Stimulated activated CD4-positive, alpha-beta T cell treated with anti-CD3 and anti-CD28 coated beads, Interleukin-1b, Interleukin-23, amount 100 ng/mL, for 24 hours (primary cell): Measurements from ENCODE around the gene AIFM2.

Experiments used
- DNase-seq, 4 experiments: peaks; one replicate each; pipeline ENCODE4 v3.0.0-alpha.2; 2020; ENCODE audit warnings: low read depth in 4 of 4, low spot score in 1 of 4

Gene AIFM2

DNA sequence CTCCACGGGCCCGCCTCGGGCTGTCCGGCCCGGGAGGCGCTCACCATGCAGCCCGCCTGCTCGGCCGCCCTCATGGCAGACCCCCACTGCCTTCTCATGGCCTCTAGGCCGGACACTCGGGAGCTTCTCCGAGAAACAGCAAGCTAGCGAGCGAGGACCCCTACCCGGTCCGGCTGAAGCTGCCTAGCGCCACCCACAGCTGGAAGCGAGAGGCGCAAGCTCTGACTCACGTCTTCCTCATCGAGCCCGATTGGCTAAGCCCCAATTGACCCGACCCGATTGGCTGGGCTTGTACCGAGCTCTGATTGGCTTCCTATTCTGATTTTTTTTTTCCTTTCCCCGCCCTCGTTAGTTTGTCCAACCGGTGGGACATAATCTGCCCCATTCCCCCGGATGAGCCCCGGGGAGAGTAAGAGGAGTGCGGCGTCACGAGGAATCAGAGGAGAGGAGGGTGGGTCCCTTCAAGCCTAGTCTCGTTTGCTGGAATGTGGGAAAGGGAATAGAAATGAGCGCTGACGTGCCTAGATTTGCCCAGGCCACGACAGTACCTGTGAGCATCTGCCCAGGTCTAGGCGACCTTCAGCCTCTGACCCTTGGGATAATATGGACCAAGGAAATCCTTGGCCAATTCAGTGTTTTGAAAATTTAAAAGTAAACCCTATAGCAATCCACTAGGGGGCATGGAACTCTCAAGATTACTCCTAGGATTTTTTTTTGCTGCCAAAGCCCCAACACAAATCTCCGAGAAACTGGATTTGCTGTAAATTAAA, 14.0 kb upstream of the AIFM2 start, which contains the start of gene TYSND1:
Gene TYSND1 (minus strand): TSS at position 212 of the 770 bp plus-strand sequence. CDS start 114 bp downstream, at position 98.
- peak; percentile 70 to 89 (median 83) for DNase-seq

DNA sequence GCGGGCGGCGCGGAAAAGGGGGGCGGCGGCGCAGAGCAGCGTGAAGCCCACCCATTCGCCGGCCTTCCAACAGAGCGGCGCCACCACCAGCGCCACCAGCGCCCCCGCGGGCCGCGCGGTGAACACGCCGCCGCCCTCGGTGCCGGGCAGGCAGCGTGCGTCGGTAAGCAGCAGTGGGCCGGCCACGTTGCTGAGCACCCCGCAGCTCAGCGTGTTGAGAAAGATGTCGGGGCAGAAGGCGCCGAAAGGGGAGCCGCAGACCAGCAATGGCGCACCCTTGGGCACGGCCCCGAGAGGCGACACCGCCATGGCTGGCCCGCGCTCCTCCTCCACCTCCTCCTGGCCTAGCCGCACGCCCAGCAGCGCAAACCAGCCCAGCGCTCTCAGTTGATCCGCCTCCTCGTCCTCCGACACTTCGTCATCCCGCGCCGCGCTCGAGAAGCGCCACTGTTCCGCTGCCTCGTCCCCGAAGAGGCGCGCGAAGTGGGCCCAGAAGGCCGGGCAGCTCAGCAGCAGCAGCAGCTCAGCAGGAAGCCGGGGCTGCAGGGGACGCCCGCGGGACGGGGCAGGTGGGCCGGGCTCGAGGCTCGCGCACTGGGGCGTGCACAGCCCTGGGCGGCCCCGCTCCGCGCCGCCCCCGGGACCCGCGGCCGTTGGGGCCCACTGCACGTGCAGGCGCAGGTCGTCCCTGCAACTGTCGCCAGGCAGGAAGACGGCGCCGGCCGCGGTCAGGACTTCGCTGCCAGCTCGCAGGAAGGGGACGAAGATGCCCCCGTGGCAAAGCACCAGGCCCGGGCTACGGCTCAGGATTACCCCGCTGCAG, 13.3 kb upstream of the AIFM2 start:
- DNase-seq = peak; percentile 34 to 52 (median 46)

GRCh38 chr10:70145166-70145665, 12.6 kb upstream of the AIFM2 start:
- DNase-seq = no peak

GRCh38 chr10:70144372-70145110, 11.9 kb upstream of the AIFM2 start:
- DNase-seq = no peak

- DNase-seq = no peak
Measured at GRCh38 chr10:70142555-70142954, 9.9 kb upstream of the AIFM2 start.

DNA sequence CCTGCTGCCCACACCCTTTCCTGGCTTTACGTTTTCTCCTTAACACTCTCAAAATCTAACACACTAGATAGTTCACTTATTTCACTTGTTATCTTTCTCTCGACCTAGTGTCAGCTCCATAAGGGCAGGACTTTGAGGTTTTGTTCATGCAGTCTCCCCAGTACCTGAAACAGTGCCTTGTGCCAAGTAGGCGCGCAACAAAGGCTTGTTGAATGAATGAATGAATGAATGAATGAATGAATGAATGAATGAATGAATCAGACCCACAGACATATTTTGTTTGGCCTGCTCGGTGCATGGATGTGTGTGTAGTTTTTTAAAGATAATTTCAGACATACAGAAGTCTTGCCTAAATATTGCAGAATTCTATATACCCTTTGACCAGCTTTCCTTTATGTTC, 7.7 kb upstream of the AIFM2 start:
- DNase-seq = no peak

GRCh38 chr10:70139997-70140250, 7.3 kb upstream of the AIFM2 start:
- no peak for DNase-seq

- DNase-seq = no peak
Measured at GRCh38 chr10:70139151-70139996, 6.7 kb upstream of the AIFM2 start.

GRCh38 chr10:70137927-70138883, 5.6 kb upstream of the AIFM2 start:
- no peak for DNase-seq

GRCh38 chr10:70137135-70137534, 4.5 kb upstream of the AIFM2 start:
- DNase-seq = no peak

DNA sequence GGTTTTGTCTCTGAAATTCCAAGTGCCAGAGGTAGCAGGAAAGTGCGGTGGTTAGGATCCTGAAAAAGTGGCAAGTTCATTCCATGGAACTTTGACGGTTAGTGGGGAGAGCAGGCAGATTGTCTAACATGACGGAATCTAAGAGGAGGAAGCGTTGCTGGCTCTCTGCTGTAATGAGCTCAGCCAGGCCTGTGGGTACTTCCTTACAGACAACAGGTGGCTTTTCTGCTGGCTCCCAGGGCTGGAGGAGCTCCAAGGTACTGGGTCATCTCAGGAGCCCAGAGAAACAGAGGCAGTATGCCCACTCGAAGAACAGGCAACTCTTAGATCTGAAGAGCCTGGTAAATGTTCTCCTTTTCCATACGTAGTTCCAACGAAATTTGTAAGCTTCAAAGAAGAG, 3.1 kb upstream of the AIFM2 start:
- DNase-seq = no peak

- DNase-seq = no peak
Measured at GRCh38 chr10:70135046-70135445, 2.4 kb upstream of the AIFM2 start.

- DNase-seq = no peak
Measured at GRCh38 chr10:70131560-70131937, 1.1 kb downstream of the AIFM2 start.

- no peak for DNase-seq
Measured at GRCh38 chr10:70130878-70131559, 1.6 kb downstream of the AIFM2 start.

GRCh38 chr10:70126700-70127395, 5.8 kb downstream of the AIFM2 start:
- DNase-seq = no peak

DNA sequence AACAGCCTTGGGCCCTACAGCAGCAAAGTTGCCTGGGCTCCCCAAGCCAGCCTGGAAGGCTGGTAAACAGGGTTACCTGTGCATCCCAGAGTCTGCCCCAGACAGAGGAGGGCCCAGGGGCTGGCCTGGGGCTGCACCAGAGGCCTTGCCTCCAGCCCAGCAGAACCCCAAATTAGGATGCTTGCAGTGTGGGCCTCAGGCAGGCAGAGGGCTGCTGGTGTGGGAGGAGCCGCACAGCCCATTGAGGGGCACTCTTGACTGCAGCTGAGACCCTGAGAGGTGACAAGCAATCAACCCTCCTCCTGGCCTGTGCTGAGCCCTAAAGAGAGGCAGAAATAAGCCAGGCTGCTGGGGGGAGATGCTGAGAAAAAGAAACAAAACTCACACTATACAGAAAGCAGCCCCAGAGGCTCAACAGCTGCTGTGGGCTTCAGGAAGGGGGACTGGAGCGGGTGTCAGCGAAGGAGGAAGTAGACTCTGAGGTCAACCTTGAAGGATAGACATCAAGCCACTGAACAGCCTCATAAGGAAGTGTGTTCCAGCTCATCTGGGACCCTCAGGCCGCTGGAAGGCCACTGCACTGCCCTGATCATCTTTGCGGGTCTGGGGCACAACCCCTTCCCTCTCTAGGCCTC, 6.6 kb downstream of the AIFM2 start:
- DNase-seq = no peak

GRCh38 chr10:70124918-70125317, 7.7 kb downstream of the AIFM2 start:
- no peak for DNase-seq

DNA sequence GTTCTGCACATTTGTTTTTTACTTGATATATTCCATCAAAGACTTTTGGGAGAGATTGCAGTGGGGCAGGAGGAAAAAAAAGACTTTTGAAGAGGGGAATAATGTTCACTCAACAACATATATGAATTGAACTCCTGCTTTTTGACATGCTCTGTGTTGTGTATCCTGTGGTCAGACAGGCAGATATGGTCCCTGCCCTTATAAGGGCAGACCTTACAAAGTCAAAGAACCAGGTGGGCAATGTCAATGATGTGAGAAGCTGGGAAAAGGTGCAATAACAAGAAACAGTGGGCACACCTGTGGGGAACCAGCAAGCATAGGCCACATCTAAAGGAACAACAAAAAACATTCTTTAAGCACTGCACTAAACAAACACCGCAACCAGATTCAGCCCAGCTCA, 8.2 kb downstream of the AIFM2 start:
- no peak for DNase-seq
